OCI-LY3 (cell line): ENCODE data around the gene TTLL11.

Experiments
- EZH2phosphoT487 ChIP-seq: fragments of 200-600 bp; shearing (Covaris generic); IDR thresholded peaks from 2 replicates; pipeline ENCODE4 v1.6.1; 2018; ENCODE audit warnings: antibody characterized with exemption, mixed run types, low read depth
- TF ChIP-seq, protein P1 (sequence below): fragments of 200-600, 300-600 bp; sonication (generic); IDR thresholded peaks from 2 replicates; pipeline ENCODE4 v1.5.1; 2014; ENCODE audit warnings: antibody characterized with exemption, low read length, low read depth

DNA sequence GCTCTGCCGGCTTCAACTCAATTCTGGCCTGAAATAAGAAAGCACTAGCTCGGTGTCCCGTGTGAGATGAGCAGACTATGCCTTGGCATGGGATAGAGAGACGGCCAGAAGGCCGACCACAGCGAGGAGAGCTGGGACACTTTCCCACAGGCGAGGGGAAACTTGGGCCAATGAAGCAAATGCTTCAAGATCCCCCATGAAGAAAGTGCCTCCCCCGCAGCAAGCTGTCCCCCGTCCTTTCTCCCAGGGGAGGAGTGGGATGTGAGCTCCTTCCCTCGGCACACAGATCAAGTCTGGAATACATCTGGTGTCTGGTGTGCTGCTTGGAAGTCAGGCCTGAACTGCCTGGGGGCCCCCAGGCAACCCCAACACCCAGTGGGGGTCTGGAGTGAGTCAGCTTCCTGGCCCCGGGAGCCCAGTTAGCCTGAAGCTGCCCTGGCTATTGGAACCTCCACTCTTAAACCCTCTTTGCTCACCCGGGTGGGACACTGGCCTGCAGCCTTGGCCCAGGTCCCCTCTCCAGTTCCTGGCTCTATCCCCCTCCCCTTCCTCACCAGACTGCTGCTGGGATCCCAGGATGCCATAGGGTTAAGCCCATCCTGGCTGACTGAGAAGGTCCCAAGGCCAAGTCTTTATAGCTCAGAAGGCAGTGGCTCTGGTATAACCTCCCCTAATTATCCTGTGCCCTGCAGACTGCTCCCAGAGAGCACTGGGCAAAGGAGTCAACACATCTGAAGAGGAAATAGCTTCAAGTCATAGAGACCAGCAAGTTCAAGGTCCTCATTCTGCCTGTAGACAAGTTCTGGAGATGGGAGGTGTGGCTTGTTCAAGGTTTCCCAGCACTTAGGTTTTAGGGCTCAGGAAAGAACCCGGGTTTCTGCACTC, 205.3 kb downstream of the TTLL11 start:
- TF ChIP-seq, protein P1, sequence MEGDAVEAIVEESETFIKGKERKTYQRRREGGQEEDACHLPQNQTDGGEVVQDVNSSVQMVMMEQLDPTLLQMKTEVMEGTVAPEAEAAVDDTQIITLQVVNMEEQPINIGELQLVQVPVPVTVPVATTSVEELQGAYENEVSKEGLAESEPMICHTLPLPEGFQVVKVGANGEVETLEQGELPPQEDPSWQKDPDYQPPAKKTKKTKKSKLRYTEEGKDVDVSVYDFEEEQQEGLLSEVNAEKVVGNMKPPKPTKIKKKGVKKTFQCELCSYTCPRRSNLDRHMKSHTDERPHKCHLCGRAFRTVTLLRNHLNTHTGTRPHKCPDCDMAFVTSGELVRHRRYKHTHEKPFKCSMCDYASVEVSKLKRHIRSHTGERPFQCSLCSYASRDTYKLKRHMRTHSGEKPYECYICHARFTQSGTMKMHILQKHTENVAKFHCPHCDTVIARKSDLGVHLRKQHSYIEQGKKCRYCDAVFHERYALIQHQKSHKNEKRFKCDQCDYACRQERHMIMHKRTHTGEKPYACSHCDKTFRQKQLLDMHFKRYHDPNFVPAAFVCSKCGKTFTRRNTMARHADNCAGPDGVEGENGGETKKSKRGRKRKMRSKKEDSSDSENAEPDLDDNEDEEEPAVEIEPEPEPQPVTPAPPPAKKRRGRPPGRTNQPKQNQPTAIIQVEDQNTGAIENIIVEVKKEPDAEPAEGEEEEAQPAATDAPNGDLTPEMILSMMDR = no peak
- no peak for TF ChIP-seq EZH2phosphoT487
